ENCODE measurements around the gene STAT5B. TPM values are rescaled to one million over a fixed set of nuclear protein-coding genes. Genes with fewer than 3 reads are reported as not detected.

STAT5B gene
- total RNA-seq, 1 experiment from 2014 or later = 42.9 TPM

DNA sequence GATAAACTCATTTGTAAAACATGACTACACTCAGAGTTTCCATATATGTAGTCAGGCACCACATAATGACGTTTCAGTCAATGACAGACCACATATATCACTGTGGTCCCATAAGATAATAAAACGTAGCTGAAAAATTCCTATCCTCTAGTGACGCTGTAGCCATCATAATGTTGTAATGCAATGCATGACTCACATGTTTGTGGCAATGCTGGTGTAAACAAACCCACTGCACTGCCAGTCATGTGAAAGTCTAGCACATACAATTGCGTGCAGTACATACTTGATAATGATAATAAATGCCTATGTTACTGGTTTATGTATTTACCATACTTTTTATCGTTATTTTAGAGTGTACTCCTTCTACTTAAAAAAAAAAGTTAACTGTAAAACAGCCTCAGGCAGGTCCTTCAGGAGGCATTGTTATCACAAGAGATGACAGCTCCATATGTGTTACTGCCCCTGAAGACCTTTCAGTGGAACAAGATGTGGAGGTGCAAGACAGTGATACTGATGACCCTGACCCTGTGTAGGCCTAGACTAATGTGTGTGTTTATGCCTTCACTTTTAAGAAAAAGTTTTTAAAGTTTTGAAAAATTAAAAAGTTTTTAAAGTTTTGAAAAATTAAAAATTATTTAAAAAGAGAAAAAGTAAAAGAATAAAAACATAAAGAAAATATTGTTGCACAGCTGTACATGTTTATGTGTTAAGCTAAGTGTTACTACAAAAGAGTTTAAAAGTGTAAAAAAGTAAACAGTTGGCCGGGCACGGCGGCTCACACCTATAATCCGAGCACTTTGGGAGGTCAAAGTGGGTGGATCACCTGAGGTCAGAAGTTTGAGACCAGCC is 9.0 kb downstream of the STAT5B start:
- no peak overlapping the region for H3K27ac ChIP-seq (ENCODE audit: insufficient read length, low read depth, low read length)
- H3K23ac ChIP-seq (ENCODE audit: insufficient read length, low read depth, low read length) = no peak overlapping the region
- H4K5ac ChIP-seq (ENCODE audit: insufficient read length, low read depth, low read length) = no peak overlapping the region
- no peak overlapping the region for H4K91ac ChIP-seq (ENCODE audit: insufficient read length, low read depth, low read length)
- H2AFZ ChIP-seq (ENCODE audit: low read length) = no peak overlapping the region
- no peak overlapping the region for H3K4me2 ChIP-seq (ENCODE audit: insufficient read depth, insufficient read length, low read length)
- H3K4ac ChIP-seq (ENCODE audit: low read depth, low read length) = no peak overlapping the region
- H2BK12ac ChIP-seq (ENCODE audit: insufficient read length, low read depth, low read length) = no peak overlapping the region
- no peak overlapping the region for H4K8ac ChIP-seq (replicated peaks; ENCODE audit: insufficient read length, low read depth, low read length)
- no peak overlapping the region for H2BK20ac ChIP-seq (ENCODE audit: low read depth, low read length, poor library complexity, severe bottlenecking)
- H3K9me3 Mint-ChIP-seq = peaks cover 0 to 4% of the 10 kb centered on the region in 2 experiments; a peak in 1 of 5 replicates
- DNase-seq = no peak
- H3K27ac Mint-ChIP-seq = no peak overlapping the region
- H3K23me2 ChIP-seq (ENCODE audit: insufficient read length, low read depth, low read length, poor library complexity, severe bottlenecking) = no peaks in the 10 kb centered on the region
- no peak overlapping the region for H2BK120ac ChIP-seq (ENCODE audit: low read depth, low read length, poor library complexity, severe bottlenecking)
- no peaks in the 10 kb centered on the region for H3K9me3 ChIP-seq (ENCODE audit: control insufficient read depth, low read depth, low read length)
- no peak for TF ChIP-seq CTCF (conservative IDR thresholded peaks at IDR 0.05)
- H3K36me3 Mint-ChIP-seq (ENCODE audit: insufficient read depth in 1 of 3, low read depth in 3 of 3) = no peaks in the 10 kb centered on the region; a peak in 2 of 7 replicates
- no peaks in the 10 kb centered on the region for H4K20me1 ChIP-seq (ENCODE audit: control insufficient read depth, insufficient read depth, insufficient read length)
- no peak overlapping the region for H2BK5ac ChIP-seq (ENCODE audit: insufficient read length, low read length)
- no peak overlapping the region for H3K14ac ChIP-seq (ENCODE audit: insufficient read depth, low read length)
- WGBS (ENCODE audit: extremely low coverage, insufficient read length, low lambda C conversion rate) = no CpG with 5 or more reads among the region's 9 CpGs
- no peak overlapping the region for H3K56ac ChIP-seq (ENCODE audit: insufficient read length, low read depth, low read length)
- no peaks in the 10 kb centered on the region; the same call in 1 of the 2 replicates for H3K79me2 ChIP-seq (ENCODE audit: insufficient read depth, low read length)
- H3K27me3 Mint-ChIP-seq (ENCODE audit: low read depth) = no peaks in the 10 kb centered on the region
- H3K27me3 ChIP-seq (ENCODE audit: insufficient read depth, low read length) = no peaks in the 10 kb centered on the region
- H3T11ph ChIP-seq (ENCODE audit: low read length) = no peak overlapping the region
- H3K4me1 Mint-ChIP-seq = peaks cover 5 to 10% of the 10 kb centered on the region in 2 experiments
- H2AK5ac ChIP-seq (ENCODE audit: insufficient read length, low read length) = no peak overlapping the region
- peaks cover under 1% of the 10 kb centered on the region; the same call in 1 of the 2 replicates for H3K4me1 ChIP-seq (ENCODE audit: insufficient read depth, low read length)
- peaks cover 5% of the 10 kb centered on the region for H3K79me1 ChIP-seq (ENCODE audit: insufficient read depth, low read depth, low read length, poor library complexity, severe bottlenecking)
- no peak overlapping the region for H3K18ac ChIP-seq (ENCODE audit: insufficient read length, low read depth, low read length)
- H3K9ac ChIP-seq (ENCODE audit: extremely low read depth, insufficient read length, low read length) = no peak overlapping the region
- H2BK15ac ChIP-seq (ENCODE audit: low read depth, low read length) = no peak overlapping the region
- H3K4me3 Mint-ChIP-seq = no peak overlapping the region

All from H9 (cell line).